NT2/D1 (cell line): Measurements from ENCODE around the gene ZNRF1.

Source experiments
- SUZ12 ChIP-seq: IDR thresholded peaks from 2 replicates; pipeline ENCODE4 v1.6.1; 2011; ENCODE audit not compliant: insufficient read length, insufficient read depth; ENCODE audit errors: extremely low read depth
- YY1 ChIP-seq: IDR thresholded peaks from 2 replicates; pipeline ENCODE4 v1.6.1; 2011; ENCODE audit not compliant: insufficient read length, insufficient read depth
- ZNF274 ChIP-seq: IDR thresholded peaks from 2 replicates; pipeline ENCODE4 v1.6.1; 2011; ENCODE audit warnings: mild to moderate bottlenecking, low read depth, low read length

DNA sequence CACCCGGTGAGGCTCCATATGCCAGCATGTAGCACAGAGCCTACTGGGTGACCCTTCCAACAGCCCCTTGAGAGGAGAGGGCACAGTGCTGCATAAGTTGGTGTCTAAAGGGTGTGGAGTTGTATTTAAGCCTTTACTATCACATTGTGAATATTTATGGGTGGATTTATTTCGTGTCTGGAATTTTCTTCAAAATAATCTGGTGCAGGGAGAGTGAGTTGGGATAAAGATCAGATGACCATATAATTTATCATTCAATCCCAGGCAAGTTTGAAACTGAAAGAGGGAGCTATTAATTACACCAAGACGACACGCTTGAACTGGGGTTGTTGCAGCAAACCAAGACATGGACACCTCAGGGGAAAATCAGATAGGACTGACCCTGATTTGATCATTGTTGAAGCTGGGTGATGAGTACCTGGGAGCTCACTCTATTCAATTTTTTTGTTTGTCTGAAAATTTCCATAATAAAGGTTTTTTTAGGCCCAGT, 75.5 kb downstream of the ZNRF1 start:
- TF ChIP-seq YY1 (no peak), SUZ12 (no peak), ZNF274 (no peak)
